Measurements from ENCODE around the gene TNK2.

TNK2 gene

DNA sequence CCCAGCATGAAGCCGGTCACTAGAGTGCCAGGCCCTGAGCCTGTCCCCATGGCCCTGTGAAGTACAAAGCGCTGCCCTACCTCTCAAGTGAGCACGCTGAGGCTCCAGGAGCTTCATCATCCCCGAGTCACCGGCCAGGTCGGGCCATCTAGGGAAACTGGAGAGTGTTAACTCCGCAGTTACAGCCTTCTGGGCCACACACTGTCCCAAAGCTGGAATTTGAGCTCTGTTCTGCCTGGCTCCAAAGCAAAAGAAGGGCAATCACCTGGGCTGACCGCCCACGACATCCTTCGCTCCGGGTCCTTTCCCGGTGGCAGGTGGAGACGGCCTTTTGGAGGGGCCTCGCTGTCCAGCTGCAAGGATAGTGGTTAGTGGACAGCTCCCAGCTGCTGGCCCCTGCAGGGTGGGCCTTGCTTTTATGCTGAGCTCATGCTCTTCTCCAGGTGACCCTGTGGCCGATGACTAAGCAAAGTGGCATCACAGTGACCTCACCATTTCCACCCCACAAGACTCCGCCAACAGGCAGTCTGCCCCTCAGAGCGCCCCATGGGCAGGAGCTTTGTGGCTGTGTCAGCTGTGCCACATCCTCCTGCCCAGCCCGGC lies 93.1 kb downstream of the TNK2 start:
- TF ChIP-seq, protein P1, sequence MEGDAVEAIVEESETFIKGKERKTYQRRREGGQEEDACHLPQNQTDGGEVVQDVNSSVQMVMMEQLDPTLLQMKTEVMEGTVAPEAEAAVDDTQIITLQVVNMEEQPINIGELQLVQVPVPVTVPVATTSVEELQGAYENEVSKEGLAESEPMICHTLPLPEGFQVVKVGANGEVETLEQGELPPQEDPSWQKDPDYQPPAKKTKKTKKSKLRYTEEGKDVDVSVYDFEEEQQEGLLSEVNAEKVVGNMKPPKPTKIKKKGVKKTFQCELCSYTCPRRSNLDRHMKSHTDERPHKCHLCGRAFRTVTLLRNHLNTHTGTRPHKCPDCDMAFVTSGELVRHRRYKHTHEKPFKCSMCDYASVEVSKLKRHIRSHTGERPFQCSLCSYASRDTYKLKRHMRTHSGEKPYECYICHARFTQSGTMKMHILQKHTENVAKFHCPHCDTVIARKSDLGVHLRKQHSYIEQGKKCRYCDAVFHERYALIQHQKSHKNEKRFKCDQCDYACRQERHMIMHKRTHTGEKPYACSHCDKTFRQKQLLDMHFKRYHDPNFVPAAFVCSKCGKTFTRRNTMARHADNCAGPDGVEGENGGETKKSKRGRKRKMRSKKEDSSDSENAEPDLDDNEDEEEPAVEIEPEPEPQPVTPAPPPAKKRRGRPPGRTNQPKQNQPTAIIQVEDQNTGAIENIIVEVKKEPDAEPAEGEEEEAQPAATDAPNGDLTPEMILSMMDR (IDR thresholded peaks at IDR 0.05; ENCODE audit: low read depth, low read length): no peak
- H3K4me3 ChIP-seq (ENCODE audit: low read depth, low read length): no peak overlapping the region

DNA sequence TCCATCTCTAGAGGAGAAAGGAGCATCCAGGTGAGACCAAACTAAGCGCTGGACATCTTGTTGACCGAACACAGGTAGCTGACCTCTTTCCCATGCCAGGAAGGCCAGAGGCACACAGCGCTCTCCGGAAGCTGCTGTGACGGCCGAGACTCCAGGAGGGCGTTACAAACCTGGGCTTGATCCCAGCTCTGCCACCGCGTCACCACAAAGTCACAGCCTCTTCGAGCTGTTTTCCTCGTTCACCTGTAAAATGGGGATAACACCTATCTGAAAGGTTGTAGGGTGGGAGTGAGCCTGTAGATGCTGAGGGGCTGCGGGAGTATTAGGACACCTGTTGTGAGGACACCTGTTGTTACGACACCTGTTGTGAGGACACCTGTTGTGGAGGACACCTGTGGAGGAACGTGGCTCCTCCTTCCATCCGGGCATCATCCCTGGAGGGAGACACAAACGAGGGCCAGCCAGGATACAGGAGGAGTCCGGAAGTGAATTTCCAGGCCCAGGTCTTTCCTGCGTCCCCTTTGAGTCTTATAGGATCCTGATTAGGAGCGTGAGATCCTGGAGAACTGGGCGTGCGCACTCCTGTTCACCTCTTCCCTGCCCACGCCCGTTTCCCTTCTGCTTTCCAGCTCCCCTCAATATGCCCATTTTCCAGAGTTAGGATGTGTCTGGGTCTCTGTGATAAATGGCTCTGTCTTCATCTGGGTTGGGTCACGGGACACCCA lies 94.3 kb downstream of the TNK2 start:
- H3K4me3 ChIP-seq (ENCODE audit: low read depth, low read length): no peak overlapping the region
- TF ChIP-seq, protein P1 (IDR thresholded peaks at IDR 0.05; ENCODE audit: low read depth, low read length): no peak

All from WI38 (cell line).